Heart left ventricle (tissue), 16 donors: Measurements from ENCODE around the gene TOR4A. TPM values are rescaled to one million over a fixed set of nuclear protein-coding genes. Genes with fewer than 3 reads are reported as not detected.

ENCODE experiments used
- ATAC-seq, 4 donors: fragments of 200-7000 bp; cut with Tn5 transposase; one replicate each; pipeline ENCODE4 v1.9.1; 2020 to 2022; ENCODE audit warnings: moderate library complexity in 4 of 4, mild to moderate bottlenecking in 3 of 4, moderate number of reproducible peaks in 1 of 4
- DNase-seq, 5 donors: peaks; one replicate each; pipeline ENCODE4 v3.0.0-alpha.2; 2020
- H3K27ac ChIP-seq, 12 donors: fragments of 200-600 bp; sonication (generic) in 4 of 12; one replicate each; pipeline versions ENCODE4 v1.5.0 to v1.8.0; 2016 to 2022; ENCODE audit warnings: mild to moderate bottlenecking in 2 of 12
- H3K27me3 ChIP-seq, 9 donors: fragments of 200-600 bp; sonication (generic) in 2 of 9; one replicate each; pipeline versions ENCODE4 v1.5.1 to v1.8.0; 2016 to 2022; ENCODE audit warnings: mild to moderate bottlenecking in 3 of 9
- H3K36me3 ChIP-seq, 9 donors: fragments of 200-600 bp; sonication (generic) in 2 of 9; one replicate each; pipeline versions ENCODE4 v1.5.0 to v1.8.0; 2018 to 2022; ENCODE audit warnings: mild to moderate bottlenecking in 2 of 9
- H3K4me1 ChIP-seq, 12 donors: fragments of 200-600 bp; sonication (generic) in 4 of 12; one replicate each; pipeline versions ENCODE4 v1.5.0 to v1.8.0; 2016 to 2022; ENCODE audit warnings: mild to moderate bottlenecking in 3 of 12
- H3K4me3 ChIP-seq, 12 donors: fragments of 200-600 bp; sonication (generic) in 4 of 12; one replicate each; pipeline versions ENCODE4 v1.5.0 to v1.8.0; 2017 to 2022; ENCODE audit warnings: mild to moderate bottlenecking in 9 of 12, moderate library complexity in 4 of 12
- H3K9me3 ChIP-seq, 12 donors: fragments of 200-600 bp; sonication (generic) in 4 of 12; one replicate each; pipeline versions ENCODE4 v1.5.0 to v1.8.0; 2016 to 2022; ENCODE audit warnings: mild to moderate bottlenecking in 1 of 12
- POLR2A ChIP-seq, 2 donors: fragments of 450-650 bp; IDR thresholded peaks; one replicate each; pipeline ENCODE4 v1.6.1; 2017; ENCODE audit warnings: antibody characterized with exemption in 2 of 2, mild to moderate bottlenecking in 2 of 2, moderate library complexity in 2 of 2
- WGBS, 4 donors: extraction: QIAGEN DNeasy Blood & Tissue Kit in 2 of 4; methylation state at CpG; one replicate each; pipeline versions ENCODE4 v1.1.5 to v1.1.7; 2013 to 2018; 5-methylcytosine and 5-hydroxymethylcytosine counted together
- intact Hi-C, 10 donors: fragments of 100-400 bp; cut with DNase I; formaldehyde crosslinking; loops; one replicate each; pipeline versions ENCODE4 v1.11.1 to v1.14.2; 2022
- polyA plus RNA-seq, 2 donors: library from polyadenylated mRNA; stranded (reverse); fragments of 200-250 nt; gene quantifications; one replicate each; pipeline ENCODE4 v1.2.3, GENCODE V29; 2013
- total RNA-seq, 9 donors: library from RNA; depleted of rRNA in 2 of 9; stranded (reverse); fragments of >200 nt in 2 of 9; fragmentation: NEBNext Ultra II Directional in 3 of 9; extraction: Animal tissue kit (Norgen Biotek cat#: 25700) in 3 of 9; gene quantifications; one replicate each; pipeline versions ENCODE4 v1.1.0 to v1.2.4, GENCODE V29; 2016 to 2023
- TF ChIP-seq, protein P1 (sequence below), 12 donors: fragments of 200-600 bp; sonication (generic) in 4 of 12; IDR thresholded peaks; one replicate each; pipeline versions ENCODE4 v1.5.0 to v1.8.0; 2018 to 2022; ENCODE audit warnings: antibody characterized with exemption in 12 of 12, mild to moderate bottlenecking in 5 of 12
- donor health status: ischemic (EF 13 %, LVEDD 7.1; RV severe dilation, severe dysfunction).
- donor health status: healthy with polysubstance abuse.
- donor health status: DM: no; HTN: yes; CAD: no.
- donor health status: DM: no; HTN: no; CAD: no.
- donor health status: ischemic (EF 25% LVEDD 6.9; RV normal size, moderate dysfunction).
- donor health status: ischemic (EF 25% LVEDD 5.7; RV mildly dilated, moderate dysfunction).
- donor health status: healthy.
- donor health status: DM: yes; HTN: yes; CAD: no.
- donor health status: ischemic (EF 35%, LVEDD 5.7; RV mildly dilated, moderate dysfunction).
- donor health status: nonischemic (EF 11% LVEDD 7.7; RV severe dilation, severe dysfunction).
- donor health status: DM: yes; HTN: yes; CAD: no.
- donor health status: PGD.
- donor health status: ischemic (EF 29% LVEDD 5.4; RV normal size, mild dysfunction).
- donor health status: nonischemic (EF 23%, LVEDD 6.1; RV moderate dilation, normal function).

Gene TOR4A
- total and polyA plus RNA-seq, 11 donors, result 6.6 to 46.4 (median 16.4) TPM

DNA sequence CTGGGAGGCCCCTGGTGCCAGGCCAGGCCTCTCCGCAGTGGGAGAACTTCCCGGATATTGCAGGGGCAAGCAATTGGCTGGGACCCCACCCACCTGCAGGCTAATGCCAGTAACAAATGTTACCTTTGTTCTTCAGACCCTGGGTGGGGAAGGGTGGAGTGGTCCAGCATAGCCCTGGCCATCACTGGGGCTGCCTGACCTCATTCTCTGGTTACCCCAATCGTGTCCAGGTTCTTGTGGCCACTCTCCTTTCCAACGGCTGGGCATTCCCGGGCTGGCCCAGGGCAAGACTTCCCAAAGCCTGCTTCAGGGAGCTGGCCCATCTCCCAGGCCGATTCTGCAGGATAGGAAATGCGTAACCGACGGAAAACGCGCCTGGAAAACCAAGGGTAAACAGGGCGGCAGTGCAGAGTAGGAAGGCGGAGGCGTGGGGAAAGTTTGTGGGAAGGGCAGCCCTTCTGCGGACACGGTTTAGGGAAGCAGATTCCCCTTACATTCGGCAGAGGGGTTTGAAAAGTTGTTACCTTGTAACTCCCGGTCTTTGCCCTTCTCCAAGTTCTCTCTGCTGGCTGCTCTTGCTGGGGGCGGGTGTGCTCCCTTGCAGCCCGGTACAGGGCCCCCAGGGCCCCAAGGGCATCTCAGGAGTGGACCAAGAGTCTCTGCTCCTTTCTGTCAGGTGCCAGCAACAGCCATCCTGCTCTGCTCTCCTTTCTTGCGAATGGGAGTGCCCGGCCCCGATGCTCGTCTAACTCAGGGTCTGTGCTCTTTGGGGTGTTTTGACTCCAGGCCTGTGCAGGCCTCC is 21.1 kb downstream of the TOR4A start:
- TF ChIP-seq, protein P1, sequence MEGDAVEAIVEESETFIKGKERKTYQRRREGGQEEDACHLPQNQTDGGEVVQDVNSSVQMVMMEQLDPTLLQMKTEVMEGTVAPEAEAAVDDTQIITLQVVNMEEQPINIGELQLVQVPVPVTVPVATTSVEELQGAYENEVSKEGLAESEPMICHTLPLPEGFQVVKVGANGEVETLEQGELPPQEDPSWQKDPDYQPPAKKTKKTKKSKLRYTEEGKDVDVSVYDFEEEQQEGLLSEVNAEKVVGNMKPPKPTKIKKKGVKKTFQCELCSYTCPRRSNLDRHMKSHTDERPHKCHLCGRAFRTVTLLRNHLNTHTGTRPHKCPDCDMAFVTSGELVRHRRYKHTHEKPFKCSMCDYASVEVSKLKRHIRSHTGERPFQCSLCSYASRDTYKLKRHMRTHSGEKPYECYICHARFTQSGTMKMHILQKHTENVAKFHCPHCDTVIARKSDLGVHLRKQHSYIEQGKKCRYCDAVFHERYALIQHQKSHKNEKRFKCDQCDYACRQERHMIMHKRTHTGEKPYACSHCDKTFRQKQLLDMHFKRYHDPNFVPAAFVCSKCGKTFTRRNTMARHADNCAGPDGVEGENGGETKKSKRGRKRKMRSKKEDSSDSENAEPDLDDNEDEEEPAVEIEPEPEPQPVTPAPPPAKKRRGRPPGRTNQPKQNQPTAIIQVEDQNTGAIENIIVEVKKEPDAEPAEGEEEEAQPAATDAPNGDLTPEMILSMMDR (IDR thresholded peaks at IDR 0.05), result no peak
- TF ChIP-seq POLR2A (IDR thresholded peaks at IDR 0.05), result no peak
- 49 to 63% (median 59%) methylated on average over 24 of the region's 24 CpGs for WGBS, 4 donors
- intact Hi-C loops, result loop anchor here in 6 of 10 donors (5.0 to 10.0 kb wide), 3 partner anchors 109 to 229 kb away; no protein-coding TSS in a partner anchor
- H3K9me3 ChIP-seq, result peaks cover 0 to 3% (median 0%) of the 10 kb centered on the region in 12 donors
- peaks cover 0 to 8% (median 0%) of the 10 kb centered on the region in 9 donors for H3K36me3 ChIP-seq
- H3K4me3 ChIP-seq, result peak overlapping the region; percentile 4 to 94 (median 68)
- peaks cover 0 to 87% (median 39%) of the 10 kb centered on the region in 12 donors for H3K4me1 ChIP-seq
- peaks cover 0 to 69% (median 20%) of the 10 kb centered on the region in 9 donors for H3K27me3 ChIP-seq
- DNase-seq (peak; percentile 62 to 76 (median 68)), ATAC-seq (peak in 1 of 4 donors; percentile 47)
- peak overlapping the region; percentile 17 to 98 (median 86) for H3K27ac ChIP-seq

DNA sequence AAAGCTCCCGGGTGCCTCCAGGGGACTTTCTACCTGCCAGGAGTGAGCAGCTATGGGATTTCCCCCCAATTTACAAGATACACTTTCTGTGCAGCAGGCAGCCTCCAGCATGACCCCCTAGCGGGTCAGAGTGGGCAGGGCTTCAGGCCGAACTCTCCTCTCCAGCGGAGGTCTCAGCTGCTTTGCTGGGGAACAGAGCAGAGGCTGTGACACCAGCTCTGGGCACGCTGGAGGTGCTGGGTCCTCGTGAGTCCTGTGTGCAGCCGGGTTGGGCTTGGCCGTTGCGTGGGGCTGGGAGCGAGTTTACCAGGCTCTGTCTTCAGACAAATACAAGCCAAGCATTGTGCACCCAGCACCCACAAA is 21.7 kb downstream of the TOR4A start:
- H3K9me3 ChIP-seq, result peaks cover 0 to 3% (median 0%) of the 10 kb centered on the region in 12 donors
- DNase-seq (peak in 2 of 5 donors; percentile 9 to 17), ATAC-seq (no peak)
- no peak for TF ChIP-seq POLR2A (IDR thresholded peaks at IDR 0.05)
- TF ChIP-seq, protein P1 (IDR thresholded peaks at IDR 0.05), result no peak
- intact Hi-C loops, result loop anchor here in 6 of 10 donors (5.0 to 10.0 kb wide), 3 partner anchors 108 to 228 kb away; no protein-coding TSS in a partner anchor
- peaks cover 0 to 67% (median 18%) of the 10 kb centered on the region in 9 donors for H3K27me3 ChIP-seq
- H3K27ac ChIP-seq, result peak overlapping the region in 11 of 12 donors; percentile 56 to 98 (median 88)
- H3K4me1 ChIP-seq, result peaks cover 0 to 88% (median 42%) of the 10 kb centered on the region in 12 donors
- H3K36me3 ChIP-seq, result peaks cover 0 to 8% (median 0%) of the 10 kb centered on the region in 9 donors
- 43 to 61% (median 56%) methylated on average over 10 of the region's 10 CpGs for WGBS, 4 donors
- peak overlapping the region; percentile 4 to 94 (median 68) for H3K4me3 ChIP-seq

DNA sequence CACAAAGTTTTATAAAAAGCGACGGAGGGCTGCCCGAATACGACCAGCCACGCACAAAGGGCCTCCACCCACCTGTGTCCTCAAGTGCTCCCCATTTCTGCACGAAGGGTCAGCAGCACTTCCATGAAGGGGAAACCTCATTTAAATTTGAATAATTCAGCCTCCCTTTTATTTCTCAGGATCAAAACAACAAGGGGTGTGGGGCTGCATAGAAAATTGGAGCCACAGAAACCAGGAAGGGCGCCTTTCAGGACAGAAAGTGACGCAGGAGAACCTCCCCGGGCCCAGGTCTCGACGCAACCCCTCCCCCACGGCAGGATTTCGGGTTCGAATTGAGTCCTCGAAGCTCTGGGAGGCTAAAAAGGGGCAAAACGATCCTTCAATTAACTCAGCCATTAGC is 22.4 kb downstream of the TOR4A start:
- Histone ChIP-seq H3K27me3 (peaks cover 0 to 66% (median 15%) of the 10 kb centered on the region in 9 donors), H3K4me1 (peaks cover 0 to 91% (median 46%) of the 10 kb centered on the region in 12 donors), H3K4me3 (peak overlapping the region; percentile 42 to 94 (median 68)), H3K9me3 (no peaks in the 10 kb centered on the region), H3K27ac (peak overlapping the region; percentile 31 to 98 (median 86)), H3K36me3 (peaks cover 0 to 8% (median 0%) of the 10 kb centered on the region in 9 donors)
- TF ChIP-seq, protein P1 (IDR thresholded peaks at IDR 0.05), result no peak
- TF ChIP-seq POLR2A (IDR thresholded peaks at IDR 0.05), result no peak
- ATAC-seq (peak in 1 of 4 donors; percentile 17), DNase-seq (peak in 4 of 5 donors; percentile 37 to 68 (median 52))
- intact Hi-C loops, result loop anchor here in 6 of 10 donors (5.0 to 10.0 kb wide), 4 partner anchors 107 to 227 kb away; partner anchors contain the start of genes EXD3 (in 1 of the 6) and NOXA1 (in 1 of the 6)
- WGBS, 4 donors, result 29 to 38% (median 37%) methylated on average over 16 of the region's 16 CpGs
